Measurements from ENCODE around the gene PANX3.

The PANX3 gene

DNA sequence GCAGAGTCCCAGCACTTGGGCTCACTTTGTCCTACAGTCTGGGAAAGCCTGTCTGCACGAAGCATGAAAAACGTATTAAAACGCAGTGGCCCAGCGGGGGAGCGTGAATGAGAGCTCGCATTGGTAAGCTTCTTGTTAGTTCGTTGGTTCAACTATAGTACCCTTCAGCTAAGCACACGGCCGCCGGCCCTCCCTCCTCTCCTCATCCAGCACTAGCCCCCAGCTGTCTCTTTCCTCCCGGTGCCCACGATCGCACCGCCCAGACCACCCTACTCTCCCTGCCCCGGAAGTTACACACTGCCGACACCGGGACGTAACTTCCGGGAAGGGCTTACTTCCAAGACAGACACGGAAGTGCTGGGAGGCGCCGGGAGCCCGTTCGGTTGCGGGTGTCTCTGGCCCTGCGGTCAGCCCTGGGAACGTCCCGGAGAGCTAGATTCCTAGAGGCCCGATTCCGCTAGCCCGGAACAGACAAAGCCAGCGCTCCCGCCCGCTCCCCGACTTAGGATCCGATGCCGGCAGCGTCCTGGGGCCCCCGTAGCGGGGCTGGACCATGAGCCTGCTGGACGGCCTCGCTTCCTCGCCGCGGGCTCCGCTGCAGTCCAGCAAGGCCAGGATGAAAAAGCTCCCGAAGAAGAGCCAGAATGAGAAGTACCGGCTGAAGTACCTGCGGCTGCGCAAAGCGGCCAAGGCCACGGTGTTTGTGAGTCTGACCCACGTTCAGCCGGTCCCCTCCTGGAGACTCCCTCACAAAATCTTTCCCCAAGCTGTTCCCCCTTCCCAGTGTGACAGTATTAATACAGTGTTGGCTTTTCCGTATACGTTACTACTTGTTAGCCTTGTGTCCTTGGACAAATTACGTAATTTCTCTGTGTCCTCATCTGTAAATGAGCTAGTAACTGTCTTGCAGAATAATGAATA is 11.6 kb downstream of the PANX3 start, which contains the start of gene TBRG1:
Gene TBRG1 (plus strand): TSS at position 334 of the 921 bp plus-strand sequence. CDS start 220 bp downstream, at position 554.
- peak; percentile 23 for DNase-seq

DNA sequence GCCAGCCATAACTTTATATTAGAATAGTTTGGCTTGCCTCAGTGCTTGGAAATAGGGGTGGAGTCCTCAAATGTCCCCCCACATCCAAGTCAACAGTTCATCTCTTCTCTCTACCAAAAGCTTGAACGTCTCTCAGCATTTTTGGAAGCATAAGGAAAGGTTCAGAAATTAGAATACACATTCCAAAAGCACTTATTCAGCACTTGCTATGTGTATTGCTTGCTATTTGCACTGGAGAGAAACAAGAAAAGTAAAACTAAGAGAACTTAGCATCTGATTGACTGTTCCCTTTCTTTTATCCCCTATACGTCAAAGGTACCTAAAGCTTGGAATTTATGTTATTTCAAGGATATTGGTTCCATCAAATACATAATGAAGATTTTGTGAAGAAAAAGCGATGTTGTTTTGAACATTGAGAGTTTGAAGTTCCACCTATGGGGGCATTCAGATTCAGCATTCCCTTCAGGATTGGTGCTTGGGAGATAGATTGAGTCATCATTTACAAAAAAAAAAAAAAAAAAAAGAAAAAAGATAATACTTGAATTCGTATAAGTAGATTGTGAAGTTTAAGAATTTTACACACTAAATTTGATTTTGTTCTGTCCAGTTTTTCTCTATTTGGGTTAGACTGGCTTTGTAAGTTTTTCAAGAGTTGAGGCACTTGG is 12.8 kb downstream of the PANX3 start:
- DNase-seq: no peak

DNA sequence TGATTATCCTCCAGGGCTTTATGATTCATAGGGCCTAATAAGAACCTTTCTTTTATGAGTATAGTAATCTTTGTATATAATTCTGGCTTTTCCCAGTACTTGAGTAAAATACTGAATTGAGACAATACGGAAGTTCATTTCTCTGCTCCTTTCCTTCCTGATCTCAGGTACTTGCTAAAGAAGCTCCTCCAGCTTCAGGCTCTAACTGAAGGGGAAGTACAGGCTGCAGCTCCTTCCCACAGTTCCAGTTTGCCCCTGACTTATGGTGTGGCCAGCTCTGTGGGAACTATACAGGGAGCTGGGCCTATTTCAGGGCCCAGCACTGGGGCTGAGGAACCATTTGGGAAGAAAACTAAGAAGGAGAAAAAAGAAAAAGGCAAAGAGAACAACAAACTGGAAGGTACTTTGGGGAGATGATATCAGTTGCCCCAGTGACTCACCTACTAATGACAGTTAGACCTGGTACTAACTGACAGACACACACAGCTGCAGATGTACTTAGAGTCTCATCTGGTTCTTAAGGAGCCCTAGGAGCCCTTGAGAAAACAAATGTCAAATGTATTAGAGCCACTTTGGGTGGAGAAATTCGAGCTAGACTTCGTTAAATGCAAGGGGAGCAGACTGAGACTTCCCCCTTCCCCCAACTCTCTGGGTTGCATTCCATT is 14.4 kb downstream of the PANX3 start:
- no peak for DNase-seq

- no peak for DNase-seq
Observed at GRCh38 chr11:124627546-124627945, 16.3 kb downstream of the PANX3 start.

DNA sequence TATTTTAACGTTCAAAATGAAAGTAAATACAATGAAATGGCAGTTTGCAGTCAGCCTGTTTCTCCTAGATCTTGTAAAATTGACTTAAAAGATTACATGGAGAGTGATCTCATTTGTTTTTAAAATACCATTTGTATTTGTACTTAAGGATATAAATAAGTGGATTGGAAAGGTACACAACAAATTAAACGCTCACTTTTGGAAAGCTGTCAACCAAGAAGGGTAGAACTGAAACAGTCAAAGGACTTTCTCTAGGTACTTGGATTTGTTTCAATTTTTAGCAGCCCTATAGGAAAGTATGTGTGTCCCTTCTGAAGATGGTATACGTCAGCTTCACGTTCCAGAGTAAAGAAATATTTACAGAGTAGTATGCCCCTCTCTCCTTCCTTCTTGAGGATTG is 18.7 kb downstream of the PANX3 start:
- no peak for DNase-seq

DNA sequence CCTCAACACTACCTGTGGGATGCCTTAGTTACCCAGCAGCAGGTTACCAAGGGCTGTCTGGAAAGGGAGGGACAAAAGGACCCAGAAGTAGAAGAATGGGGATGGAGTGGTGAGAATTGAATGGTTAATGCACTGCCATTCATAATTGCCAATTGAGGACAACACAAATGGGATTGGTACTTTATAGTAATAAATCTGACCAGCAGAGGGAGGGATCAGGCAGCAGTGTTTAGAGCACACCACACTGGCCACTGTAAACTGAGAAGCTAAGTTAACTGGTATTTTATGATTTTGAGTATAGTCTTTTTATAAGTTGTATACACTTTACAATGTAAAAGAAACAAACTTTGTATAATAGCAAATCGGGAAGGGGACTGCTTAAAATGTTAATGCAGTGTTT is 22.1 kb downstream of the PANX3 start:
- no peak for DNase-seq

GRCh38 chr11:124635932-124636331 is 24.7 kb downstream of the PANX3 start:
- DNase-seq: no peak

DNA sequence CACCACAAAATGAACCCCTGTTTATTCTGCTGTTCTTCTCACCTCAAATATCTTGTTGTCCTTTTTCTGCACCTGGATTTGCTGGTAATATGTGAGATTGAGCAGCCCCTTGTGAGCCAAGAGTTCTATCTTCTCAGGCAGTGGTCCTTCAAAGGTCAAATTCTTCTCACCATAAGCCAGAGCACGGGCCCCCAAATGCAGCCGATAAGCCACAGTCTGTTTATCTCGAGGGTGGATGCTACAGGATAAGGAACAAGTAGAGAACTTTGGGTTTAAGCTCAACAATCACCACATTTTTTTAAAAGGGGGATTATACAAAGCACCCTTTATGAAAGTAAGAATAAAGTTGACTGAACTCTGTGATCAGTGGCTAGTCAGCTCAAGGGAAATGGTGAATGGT is 27.3 kb downstream of the PANX3 start:
- DNase-seq: no peak

- DNase-seq: no peak
Observed at GRCh38 chr11:124639186-124639585, 28.0 kb downstream of the PANX3 start.

DNA sequence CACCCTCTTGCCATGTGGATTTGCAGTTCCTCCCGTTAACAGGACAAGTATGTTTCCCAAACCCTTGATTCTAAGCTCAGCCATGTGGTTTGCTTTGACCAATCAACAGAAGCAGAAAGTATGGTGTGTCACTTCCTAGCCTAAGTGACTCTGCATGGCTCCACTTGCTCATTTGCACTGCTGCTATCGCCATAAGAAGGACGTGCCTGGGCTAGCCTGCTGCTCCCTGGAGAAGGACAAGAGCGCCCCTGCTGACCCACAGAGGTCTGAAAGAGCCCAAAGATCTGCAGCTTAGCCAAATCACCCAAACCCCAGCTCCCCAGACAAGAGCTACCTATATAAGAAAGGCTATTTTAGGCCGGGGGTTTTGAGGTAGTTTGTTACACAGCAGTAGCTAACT is 29.4 kb downstream of the PANX3 start:
- DNase-seq: no peak

DNA sequence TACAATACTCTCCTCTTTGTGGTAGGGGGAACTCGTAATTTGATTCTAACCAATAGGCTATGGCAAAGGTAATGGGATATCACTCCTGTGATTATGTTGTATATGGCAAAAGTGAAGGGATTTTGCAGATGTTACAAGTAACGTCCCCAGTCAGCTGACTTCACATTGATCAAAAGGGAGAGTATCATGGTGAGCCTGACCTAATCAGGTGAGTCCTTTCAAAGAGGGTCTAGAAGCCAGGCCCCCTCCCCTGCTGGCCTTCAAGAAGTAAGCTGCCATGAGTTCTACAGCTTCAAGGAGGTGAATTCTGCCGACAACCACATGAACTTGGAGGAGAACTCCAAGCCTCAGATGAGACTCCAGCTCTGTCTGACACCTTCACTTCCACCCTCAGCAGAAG is 31.4 kb downstream of the PANX3 start:
- DNase-seq: no peak

DNA sequence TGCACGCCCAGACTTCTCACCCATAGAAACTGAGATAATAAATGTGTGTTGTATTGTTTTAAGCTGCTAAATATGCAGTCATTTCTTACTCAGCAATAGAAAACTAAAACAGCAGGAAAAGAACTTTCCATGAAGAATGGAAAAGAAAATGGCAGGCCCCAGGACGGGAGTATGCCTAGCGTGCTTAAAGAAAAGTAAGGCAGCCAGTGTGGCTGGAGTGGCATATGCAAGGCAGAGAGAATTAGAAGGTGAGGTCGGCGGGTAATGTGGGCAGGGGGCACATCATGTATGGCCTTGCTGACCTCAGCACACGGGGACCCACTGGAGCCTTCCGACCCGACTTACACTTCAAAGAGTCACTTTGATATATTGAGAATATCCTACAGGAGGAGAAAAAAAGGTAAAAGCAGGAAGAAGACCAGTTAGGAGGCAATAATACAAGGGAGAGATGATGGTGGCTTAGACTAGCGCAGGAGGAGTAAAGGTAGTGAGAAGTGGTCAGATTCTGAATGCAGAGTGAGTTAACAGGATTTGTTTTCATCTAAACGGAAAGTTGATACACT is 31.9 kb downstream of the PANX3 start:
- DNase-seq: no peak

DNA sequence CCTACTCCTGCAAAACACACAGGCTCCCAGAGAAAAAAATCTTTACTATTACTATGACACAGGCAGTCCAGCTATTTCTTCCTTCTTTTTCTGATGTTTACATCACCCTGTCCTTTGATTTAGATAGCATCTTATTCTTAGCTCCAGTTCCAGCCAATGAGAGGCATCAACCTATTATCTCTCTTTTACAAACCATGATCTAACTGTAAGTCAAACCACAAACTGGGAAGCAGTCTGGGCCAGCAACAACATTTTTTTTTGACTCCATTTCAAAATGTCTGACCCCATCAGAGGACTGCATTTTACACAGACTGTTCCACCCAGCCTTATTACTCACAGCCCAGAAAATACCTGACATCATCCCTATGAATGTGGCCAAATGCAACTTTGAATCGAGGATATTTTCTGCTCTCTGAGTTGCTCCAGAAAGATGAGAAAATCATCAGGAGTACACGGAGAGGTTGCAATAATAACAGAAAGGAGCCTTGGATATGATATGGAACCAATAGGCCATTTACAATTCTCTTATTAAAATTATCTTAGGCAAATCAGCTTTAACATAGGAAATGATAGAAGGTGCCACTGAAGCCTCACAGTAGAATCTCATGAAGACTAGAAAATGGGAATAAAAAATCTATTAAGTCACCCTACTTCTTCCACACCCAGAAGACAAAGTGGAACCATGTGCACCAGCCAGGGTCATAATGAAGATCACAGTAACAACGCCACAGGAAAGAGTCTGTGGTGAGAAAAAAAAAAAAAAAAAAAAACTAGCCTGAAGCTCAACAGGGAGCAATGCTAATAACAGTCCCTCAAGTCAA is 32.6 kb downstream of the PANX3 start:
- no peak for DNase-seq

DNA sequence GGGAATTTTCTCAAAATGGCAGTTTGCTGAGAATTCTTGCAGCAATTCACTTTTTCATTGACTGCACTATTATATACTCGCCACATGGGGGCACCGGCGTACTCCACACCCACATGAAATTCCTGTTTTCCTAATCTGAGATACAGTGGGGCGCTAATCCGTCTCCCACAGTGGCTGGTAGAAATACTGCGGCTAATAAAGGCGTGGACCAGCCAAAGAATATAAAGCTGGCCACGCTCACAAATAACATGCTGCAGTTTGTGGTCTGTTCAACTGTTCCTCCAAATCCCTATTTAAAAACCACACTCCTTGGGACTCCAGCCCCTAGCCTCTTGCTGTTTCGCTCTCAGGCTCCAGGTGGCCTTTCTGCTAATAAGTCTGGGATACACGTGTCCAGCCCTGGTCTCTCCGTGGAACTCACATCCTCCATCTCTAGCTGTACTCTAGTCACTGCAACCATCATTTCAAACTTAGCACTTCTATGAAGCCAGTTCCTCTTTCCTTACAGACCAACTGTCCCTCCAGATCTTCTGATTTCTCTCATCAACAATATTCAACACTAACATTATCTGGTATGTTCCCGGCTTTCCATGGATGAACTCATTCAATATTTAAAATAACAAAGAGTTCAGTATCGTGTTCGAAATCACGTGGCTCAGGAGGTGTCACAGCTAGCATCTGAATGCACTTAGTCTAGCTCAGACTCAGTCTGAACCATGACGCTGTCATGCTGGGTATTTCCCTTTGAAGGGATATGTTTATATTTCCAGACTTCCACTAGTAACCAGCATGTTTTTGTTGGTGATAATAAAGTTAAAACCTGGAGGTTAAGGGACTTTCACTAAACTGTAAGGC is 33.4 kb downstream of the PANX3 start:
- no peak for DNase-seq

DNA sequence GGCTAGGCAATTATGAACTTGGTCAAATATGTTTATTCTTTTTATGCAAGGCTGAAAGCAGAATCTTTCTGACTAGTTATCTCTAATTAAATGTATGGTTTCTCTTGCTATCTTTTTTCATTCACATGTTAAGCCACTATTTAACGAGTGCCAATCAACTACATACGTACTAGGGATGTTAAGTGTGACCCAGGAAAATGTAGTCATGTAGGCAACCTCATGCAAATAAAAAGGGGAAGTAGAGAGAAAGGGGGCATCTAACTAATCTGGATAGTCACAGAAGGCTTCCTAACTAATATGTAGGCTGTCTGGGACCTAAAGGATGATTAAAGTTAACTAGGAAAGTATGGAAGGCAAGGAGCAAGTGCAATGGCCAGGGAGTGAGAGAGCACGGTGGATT is 34.9 kb downstream of the PANX3 start:
- DNase-seq: no peak

- no peak for DNase-seq
Observed at GRCh38 chr11:124648610-124649009, 37.4 kb downstream of the PANX3 start.

- DNase-seq: no peak
Observed at GRCh38 chr11:124656774-124657630, 45.8 kb downstream of the PANX3 start.

DNA sequence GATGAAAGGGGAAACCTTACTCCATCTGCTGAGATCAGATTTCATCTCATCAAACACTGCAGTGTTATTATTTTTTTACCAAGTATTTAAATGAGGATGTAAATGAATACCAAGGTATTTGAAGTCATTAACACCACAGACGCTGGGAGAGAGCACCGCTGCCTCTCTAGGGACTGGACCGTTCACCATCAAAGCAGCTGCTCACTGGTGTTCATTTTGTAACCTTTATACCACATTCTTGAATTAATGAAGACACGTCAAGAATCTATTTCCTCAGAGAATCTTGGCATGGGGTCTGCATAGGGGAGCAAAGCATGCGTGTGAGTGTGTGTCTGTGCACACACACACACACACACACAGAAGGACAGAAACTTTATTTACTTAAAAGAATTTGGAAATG is 46.7 kb downstream of the PANX3 start:
- no peak for DNase-seq

- no peak for DNase-seq
Observed at GRCh38 chr11:124658501-124658900, 47.3 kb downstream of the PANX3 start.

- no peak for DNase-seq
Observed at GRCh38 chr11:124658986-124659385, 47.8 kb downstream of the PANX3 start.
